Testis (tissue), 3 donors: ENCODE measurements around the gene THAP8. TPM values are rescaled to one million over a fixed set of nuclear protein-coding genes. Genes with fewer than 3 reads are reported as not detected.
"Not testable (repeated sequence)": the region's sequence is repeated elsewhere in the genome, so short reads cannot be mapped to it uniquely, and the experiment has no call there.

Experiments used
- DNase-seq: peaks from one replicate; pipeline ENCODE4 v3.0.0-alpha.2; 2019
- H3K27ac ChIP-seq, 2 donors: fragments of 200-600 bp; sonication (generic); one replicate each; pipeline ENCODE4 v1.5.1; 2019
- H3K27me3 ChIP-seq: fragments of 200-600 bp; sonication (generic); one replicate; pipeline ENCODE4 v1.5.1; 2019
- H3K36me3 ChIP-seq: fragments of 200-600 bp; sonication (generic); one replicate; pipeline ENCODE4 v1.5.1; 2017; ENCODE audit warnings: low read depth; ENCODE audit errors: missing control alignments
- H3K4me1 ChIP-seq: fragments of 200-600 bp; sonication (generic); one replicate; pipeline ENCODE4 v1.5.1; 2019
- H3K4me3 ChIP-seq, 2 donors: fragments of 200-600 bp; sonication (generic); one replicate each; pipeline ENCODE4 v1.5.1; 2017 to 2019
- H3K9me3 ChIP-seq: fragments of 200-600 bp; sonication (generic); one replicate; pipeline ENCODE4 v1.5.1; 2017
- CTCF ChIP-seq, 3 experiments: fragments of 450-650 bp in 2 of 3; fragments of 200-600 bp in 1 of 3; sonication (generic) in 1 of 3; IDR thresholded peaks; one replicate each; pipeline ENCODE4 v1.5.1; 2016 to 2019; ENCODE audit warnings: antibody characterized with exemption in 3 of 3, mild to moderate bottlenecking in 2 of 3, moderate library complexity in 1 of 3
- POLR2A ChIP-seq: fragments of 450-650 bp; IDR thresholded peaks from one replicate; pipeline ENCODE4 v1.6.1; 2017; ENCODE audit warnings: antibody characterized with exemption, mild to moderate bottlenecking, moderate library complexity
- WGBS, 2 donors: methylation state at CpG; one replicate each; pipeline ENCODE4 v1.1.5; 2018; 5-methylcytosine and 5-hydroxymethylcytosine counted together
- intact Hi-C: fragments of 100-400 bp; cut with DNase I; formaldehyde crosslinking; loops from one replicate; pipeline ENCODE4 v1.15.1; 2023; ENCODE audit warnings: low total_unique reads
- polyA plus RNA-seq: library from polyadenylated mRNA; stranded (reverse); fragments of 350-450 nt; fragmentation: Illumina TruSeq; extraction: RNeasy Lipid Tissue Mini Kit (QIAGEN cat#74804); gene quantifications from one replicate; pipeline ENCODE4 v1.2.3, GENCODE V29; 2014; ENCODE audit warnings: low read depth, low replicate concordance; ENCODE audit not compliant: insufficient read depth
- total RNA-seq, 2 donors: library from RNA; depleted of rRNA; stranded (reverse); fragments of >200 nt; gene quantifications; one replicate each; pipeline ENCODE4 v1.2.3, GENCODE V29; 2016

The THAP8 gene
- total and polyA plus RNA-seq, 3 donors from 2014 or later, result 25.0 to 34.2 (median 25.8) TPM

- Histone ChIP-seq H3K27me3 (no peaks in the 10 kb centered on the region), H3K4me1 (no peaks in the 10 kb centered on the region), H3K9me3 (no peaks in the 10 kb centered on the region), H3K27ac (no peak overlapping the region), H3K36me3 (no peaks in the 10 kb centered on the region), H3K4me3 (no peak overlapping the region)
- no peak for DNase-seq
- no peak for TF ChIP-seq POLR2A
- no peak for TF ChIP-seq CTCF (IDR thresholded peaks at IDR 0.05)
- intact Hi-C loops, result no loop called here
- WGBS, 2 donors, result 85 to 93% methylated on average over 8 of the region's 8 CpGs
Measured at GRCh38 chr19:36072081-36072480, 18.0 kb upstream of the THAP8 start.

DNA sequence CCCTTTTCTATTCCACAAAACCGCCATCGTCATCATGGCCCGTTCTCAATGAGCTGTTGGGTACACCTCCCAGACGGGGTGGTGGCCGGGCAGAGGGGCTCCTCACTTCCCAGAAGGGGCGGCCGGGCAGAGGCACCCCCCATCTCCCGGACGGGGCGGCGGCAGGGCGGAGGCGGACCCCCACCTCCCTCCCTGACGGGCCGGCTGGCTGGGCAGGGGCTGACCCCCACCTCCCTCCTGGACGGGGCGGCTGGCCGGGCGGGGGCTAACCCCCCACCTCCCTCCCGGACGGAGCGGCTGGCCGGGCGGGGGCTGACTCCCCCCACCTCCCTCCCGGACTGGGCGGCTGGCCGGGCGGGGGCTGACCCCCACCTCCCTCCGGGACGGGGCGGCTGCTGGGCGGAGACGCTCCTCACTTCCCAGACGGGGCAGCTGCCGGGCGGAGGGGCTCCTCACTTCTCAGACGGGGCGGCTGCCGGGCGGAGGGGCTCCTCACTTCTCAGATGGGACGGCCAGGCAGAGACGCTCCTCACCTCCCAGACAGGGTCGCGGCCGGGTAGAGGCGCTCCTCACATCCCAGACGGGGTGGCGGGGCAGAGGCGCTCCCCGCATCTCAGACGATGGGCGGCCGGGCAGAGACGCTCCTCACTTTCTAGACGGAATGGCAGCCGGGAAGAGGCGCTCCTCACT lies 14.9 kb upstream of the THAP8 start:
- intact Hi-C loops, H3K36me3 ChIP-seq: not testable (repeated sequence)
- 85 to 86% methylated on average over 8 to 51 of the region's 57 CpGs for WGBS, 2 donors

DNA sequence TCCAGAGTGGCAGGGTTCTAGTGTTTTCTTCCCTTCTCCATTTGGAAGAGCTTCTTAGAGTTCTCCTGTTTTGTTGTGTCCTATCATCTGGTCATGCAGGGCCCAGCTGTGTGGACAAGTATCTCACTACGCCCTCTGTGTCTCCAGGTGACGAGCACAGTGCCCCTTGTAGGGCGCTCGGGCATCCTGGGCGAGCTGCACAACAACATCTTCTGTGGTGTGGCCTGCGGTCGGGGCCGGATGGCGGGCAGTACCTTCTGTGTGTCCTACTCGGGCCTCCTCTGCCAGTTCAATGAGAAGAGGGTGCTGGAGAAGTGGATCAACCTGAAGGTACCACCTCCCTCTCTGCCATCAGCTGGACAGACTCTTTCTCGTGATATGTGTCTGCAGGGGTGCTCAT lies 13.6 kb upstream of the THAP8 start:
- intact Hi-C loops, result no loop called here
- Histone ChIP-seq H3K27me3 (no peaks in the 10 kb centered on the region), H3K27ac (no peak overlapping the region), H3K4me1 (no peaks in the 10 kb centered on the region), H3K4me3 (no peak overlapping the region), H3K9me3 (no peaks in the 10 kb centered on the region), H3K36me3 (no peaks in the 10 kb centered on the region)
- WGBS, 2 donors, result 92 to 96% methylated on average over 7 to 11 of the region's 11 CpGs
- no peak for DNase-seq
- TF ChIP-seq CTCF (IDR thresholded peaks at IDR 0.05), result no peak
- no peak for TF ChIP-seq POLR2A

More for the DNA sequence above, 14.9 kb upstream of the THAP8 start:
- not testable (repeated sequence) for H3K4me1 ChIP-seq, H3K27ac ChIP-seq, DNase-seq, H3K27me3 ChIP-seq, H3K4me3 ChIP-seq, H3K9me3 ChIP-seq

GRCh38 chr19:36064826-36065225 lies 10.7 kb upstream of the THAP8 start:
- no peaks in the 10 kb centered on the region for H3K36me3 ChIP-seq
- no peak overlapping the region for H3K27ac ChIP-seq
- no peaks in the 10 kb centered on the region for H3K27me3 ChIP-seq
- no peaks in the 10 kb centered on the region for H3K9me3 ChIP-seq
- TF ChIP-seq CTCF (IDR thresholded peaks at IDR 0.05) (no peak), POLR2A (no peak)
- no peak for DNase-seq
- H3K4me3 ChIP-seq, result no peak overlapping the region
- no peaks in the 10 kb centered on the region for H3K4me1 ChIP-seq
- 93 to 96% methylated on average over 8 of the region's 8 CpGs for WGBS, 2 donors
- intact Hi-C loops, result no loop called here

DNA sequence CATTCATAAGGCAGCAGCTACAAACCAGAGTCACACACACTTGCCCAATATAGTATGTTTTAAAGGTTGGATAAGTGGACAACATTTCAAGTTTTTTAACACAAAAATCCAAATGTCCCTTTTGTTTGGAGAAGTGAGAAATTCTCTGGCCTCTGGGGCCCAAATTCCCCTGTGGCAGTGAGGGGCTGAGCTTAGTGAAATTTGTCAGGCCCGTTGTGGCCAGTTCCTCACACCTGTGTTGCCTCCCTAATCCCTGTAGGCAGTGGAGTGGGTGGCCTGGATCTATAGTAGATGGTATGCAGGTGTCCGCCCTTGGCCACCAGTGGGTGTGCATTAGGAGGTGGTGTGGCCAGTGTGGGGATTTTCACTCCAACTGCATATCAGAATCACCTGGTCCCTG lies 7.3 kb upstream of the THAP8 start:
- TF ChIP-seq POLR2A (no peak), CTCF (IDR thresholded peaks at IDR 0.05) (no peak)
- Histone ChIP-seq H3K27ac (no peak overlapping the region), H3K4me1 (no peaks in the 10 kb centered on the region), H3K9me3 (no peaks in the 10 kb centered on the region), H3K4me3 (no peak overlapping the region), H3K36me3 (no peaks in the 10 kb centered on the region), H3K27me3 (no peaks in the 10 kb centered on the region)
- no peak for DNase-seq
- intact Hi-C loops, result no loop called here
- WGBS, 2 donors, result 100% methylated on average over 2 of the region's 2 CpGs
